Glutamatergic neuron (in vitro differentiated cells): Measurements from ENCODE around the gene TACC2. TPM values are rescaled to one million over a fixed set of nuclear protein-coding genes. Genes with fewer than 3 reads are reported as not detected.

Source experiments
- DNase-seq: peaks from one replicate; pipeline ENCODE4 v3.0.0; 2022
- H3K27ac Mint-ChIP-seq: one replicate; pipeline ENCODE4 v1.8.0; 2020; ENCODE audit warnings: mild to moderate bottlenecking, mixed read lengths, inconsistent platforms; ENCODE audit not compliant: unreplicated experiment
- H3K27me3 Mint-ChIP-seq: one replicate; pipeline ENCODE4 v1.8.0; 2020; ENCODE audit warnings: mild to moderate bottlenecking, moderate library complexity, mixed read lengths, inconsistent platforms; ENCODE audit not compliant: unreplicated experiment
- H3K36me3 Mint-ChIP-seq: one replicate; pipeline ENCODE4 v1.8.0; 2020; ENCODE audit warnings: mild to moderate bottlenecking, mixed read lengths, inconsistent platforms; ENCODE audit not compliant: unreplicated experiment
- H3K4me1 Mint-ChIP-seq: one replicate; pipeline ENCODE4 v1.8.0; 2020; ENCODE audit warnings: mild to moderate bottlenecking, low read depth, mixed read lengths, inconsistent platforms; ENCODE audit not compliant: unreplicated experiment
- H3K4me3 Mint-ChIP-seq: one replicate; pipeline ENCODE4 v1.8.0; 2020; ENCODE audit warnings: mild to moderate bottlenecking, mixed read lengths, inconsistent platforms; ENCODE audit not compliant: unreplicated experiment
- H3K9me3 Mint-ChIP-seq: one replicate; pipeline ENCODE4 v1.8.0; 2020; ENCODE audit warnings: mild to moderate bottlenecking, moderate library complexity, mixed read lengths, inconsistent platforms; ENCODE audit not compliant: unreplicated experiment
- total RNA-seq: library from RNA; stranded (reverse); fragmentation: NEBNext Ultra II Directional; extraction: Animal tissue kit (Norgen Biotek cat#: 25700); gene quantifications from one replicate; pipeline ENCODE4 v1.2.1, GENCODE V29; 2021; ENCODE audit not compliant: unreplicated experiment
- TF ChIP-seq, protein P1 (sequence below): fragments of 200-600 bp; sonication (generic); IDR thresholded peaks from one replicate; pipeline ENCODE4 v1.5.0; 2021; ENCODE audit not compliant: partially characterized antibody, unreplicated experiment

Gene TACC2
- total RNA-seq, 1 donor from 2014 or later, result 499 TPM

DNA sequence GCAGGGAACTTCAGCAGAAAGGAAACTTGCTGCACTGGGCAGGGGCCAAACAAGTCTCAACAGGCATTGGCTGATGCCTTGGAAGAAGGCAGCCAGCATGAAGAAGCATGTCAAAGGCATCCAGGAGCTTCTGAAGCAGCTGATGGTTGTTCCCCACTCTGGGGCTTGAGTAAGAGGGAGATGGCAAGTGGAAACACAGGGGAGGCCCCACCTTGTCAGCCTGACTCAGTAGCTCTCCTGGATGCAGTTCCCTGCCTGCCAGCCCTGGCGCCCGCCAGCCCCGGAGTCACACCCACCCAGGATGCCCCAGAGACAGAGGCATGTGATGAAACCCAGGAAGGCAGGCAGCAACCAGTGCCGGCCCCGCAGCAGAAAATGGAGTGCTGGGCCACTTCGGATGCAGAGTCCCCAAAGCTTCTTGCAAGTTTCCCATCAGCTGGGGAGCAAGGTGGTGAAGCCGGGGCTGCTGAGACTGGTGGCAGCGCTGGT is 96.5 kb downstream of the TACC2 start:
- Mint-ChIP-seq H3K36me3 (no peaks in the 10 kb centered on the region), H3K4me1 (peaks cover 2% of the 10 kb centered on the region), H3K27me3 (no peaks in the 10 kb centered on the region), H3K9me3 (no peaks in the 10 kb centered on the region), H3K27ac (no peak overlapping the region), H3K4me3 (no peak overlapping the region)
- TF ChIP-seq, protein P1, sequence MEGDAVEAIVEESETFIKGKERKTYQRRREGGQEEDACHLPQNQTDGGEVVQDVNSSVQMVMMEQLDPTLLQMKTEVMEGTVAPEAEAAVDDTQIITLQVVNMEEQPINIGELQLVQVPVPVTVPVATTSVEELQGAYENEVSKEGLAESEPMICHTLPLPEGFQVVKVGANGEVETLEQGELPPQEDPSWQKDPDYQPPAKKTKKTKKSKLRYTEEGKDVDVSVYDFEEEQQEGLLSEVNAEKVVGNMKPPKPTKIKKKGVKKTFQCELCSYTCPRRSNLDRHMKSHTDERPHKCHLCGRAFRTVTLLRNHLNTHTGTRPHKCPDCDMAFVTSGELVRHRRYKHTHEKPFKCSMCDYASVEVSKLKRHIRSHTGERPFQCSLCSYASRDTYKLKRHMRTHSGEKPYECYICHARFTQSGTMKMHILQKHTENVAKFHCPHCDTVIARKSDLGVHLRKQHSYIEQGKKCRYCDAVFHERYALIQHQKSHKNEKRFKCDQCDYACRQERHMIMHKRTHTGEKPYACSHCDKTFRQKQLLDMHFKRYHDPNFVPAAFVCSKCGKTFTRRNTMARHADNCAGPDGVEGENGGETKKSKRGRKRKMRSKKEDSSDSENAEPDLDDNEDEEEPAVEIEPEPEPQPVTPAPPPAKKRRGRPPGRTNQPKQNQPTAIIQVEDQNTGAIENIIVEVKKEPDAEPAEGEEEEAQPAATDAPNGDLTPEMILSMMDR, result no peak
- no peak for DNase-seq

DNA sequence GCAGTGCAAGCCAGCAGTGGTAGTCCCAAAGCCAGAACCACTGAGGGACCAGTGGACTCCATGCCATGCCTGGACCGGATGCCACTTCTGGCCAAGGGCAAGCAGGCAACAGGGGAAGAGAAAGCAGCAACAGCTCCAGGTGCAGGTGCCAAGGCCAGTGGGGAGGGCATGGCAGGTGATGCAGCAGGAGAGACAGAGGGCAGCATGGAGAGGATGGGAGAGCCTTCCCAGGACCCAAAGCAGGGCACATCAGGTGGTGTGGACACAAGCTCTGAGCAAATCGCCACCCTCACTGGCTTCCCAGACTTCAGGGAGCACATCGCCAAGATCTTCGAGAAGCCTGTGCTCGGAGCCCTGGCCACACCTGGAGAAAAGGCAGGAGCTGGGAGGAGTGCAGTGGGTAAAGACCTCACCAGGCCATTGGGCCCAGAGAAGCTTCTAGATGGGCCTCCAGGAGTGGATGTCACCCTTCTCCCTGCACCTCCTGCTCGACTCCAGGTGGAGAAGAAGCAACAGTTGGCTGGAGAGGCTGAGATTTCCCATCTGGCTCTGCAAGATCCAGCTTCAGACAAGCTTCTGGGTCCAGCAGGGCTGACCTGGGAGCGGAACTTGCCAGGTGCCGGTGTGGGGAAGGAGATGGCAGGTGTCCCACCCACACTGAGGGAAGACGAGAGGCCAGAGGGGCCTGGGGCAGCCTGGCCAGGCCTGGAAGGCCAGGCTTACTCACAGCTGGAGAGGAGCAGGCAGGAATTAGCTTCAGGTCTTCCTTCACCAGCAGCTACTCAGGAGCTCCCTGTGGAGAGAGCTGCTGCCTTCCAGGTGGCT is 97.7 kb downstream of the TACC2 start:
- no peak for DNase-seq
- H3K27ac Mint-ChIP-seq, result no peak overlapping the region
- no peaks in the 10 kb centered on the region for H3K9me3 Mint-ChIP-seq
- H3K27me3 Mint-ChIP-seq, result no peaks in the 10 kb centered on the region
- TF ChIP-seq, protein P1, result no peak
- H3K36me3 Mint-ChIP-seq, result no peaks in the 10 kb centered on the region
- H3K4me1 Mint-ChIP-seq, result peaks cover 2% of the 10 kb centered on the region
- no peak overlapping the region for H3K4me3 Mint-ChIP-seq

DNA sequence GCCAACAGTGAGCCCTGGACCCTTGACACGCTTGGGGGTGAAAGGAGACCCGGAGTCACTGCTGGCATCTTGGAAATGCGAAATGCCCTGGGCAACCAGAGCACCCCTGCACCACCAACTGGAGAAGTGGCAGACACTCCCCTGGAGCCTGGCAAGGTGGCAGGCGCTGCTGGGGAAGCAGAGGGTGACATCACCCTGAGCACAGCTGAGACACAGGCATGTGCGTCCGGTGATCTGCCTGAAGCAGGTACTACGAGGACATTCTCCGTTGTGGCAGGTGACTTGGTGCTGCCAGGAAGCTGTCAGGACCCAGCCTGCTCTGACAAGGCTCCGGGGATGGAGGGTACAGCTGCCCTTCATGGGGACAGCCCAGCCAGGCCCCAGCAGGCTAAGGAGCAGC is 98.5 kb downstream of the TACC2 start:
- Mint-ChIP-seq H3K27ac (no peak overlapping the region), H3K4me1 (peaks cover 2% of the 10 kb centered on the region), H3K36me3 (no peaks in the 10 kb centered on the region), H3K27me3 (no peaks in the 10 kb centered on the region), H3K4me3 (no peak overlapping the region), H3K9me3 (no peaks in the 10 kb centered on the region)
- DNase-seq, result no peak
- TF ChIP-seq, protein P1, result no peak

DNA sequence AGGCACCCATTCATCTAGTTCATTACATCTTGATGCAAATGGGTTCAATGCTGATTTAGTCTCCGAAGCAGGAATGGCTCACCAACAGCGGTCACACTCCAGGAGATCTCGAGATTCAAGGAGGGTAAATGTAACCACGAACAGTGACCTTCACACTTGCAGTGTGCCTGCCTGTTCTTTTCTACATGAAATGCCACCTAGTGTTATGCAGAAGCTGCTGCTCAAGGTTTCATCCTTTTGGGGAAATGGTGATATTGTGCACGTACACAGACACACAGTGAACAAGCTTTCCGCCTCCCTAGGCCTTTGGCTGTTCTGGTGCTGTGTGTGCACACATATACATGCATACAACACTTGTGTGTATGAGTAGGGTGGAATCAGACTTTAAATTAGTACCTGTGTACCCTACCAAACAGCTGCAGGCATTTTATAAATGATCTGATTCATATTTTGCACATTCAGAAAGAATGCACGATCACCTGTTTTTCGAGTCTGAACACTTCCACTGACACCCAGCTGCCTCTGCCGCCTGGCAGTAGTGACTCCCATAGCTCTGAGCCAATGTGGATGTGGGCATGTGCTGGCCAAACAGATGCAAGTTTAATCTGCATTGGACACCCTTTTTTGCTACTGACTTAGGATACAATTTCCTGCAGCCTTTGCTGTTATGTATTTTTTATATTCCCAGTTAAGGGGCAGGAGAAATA is 100.5 kb downstream of the TACC2 start:
- Mint-ChIP-seq H3K9me3 (no peaks in the 10 kb centered on the region), H3K36me3 (no peaks in the 10 kb centered on the region), H3K4me3 (no peak overlapping the region), H3K27ac (no peak overlapping the region), H3K4me1 (peaks cover 1% of the 10 kb centered on the region), H3K27me3 (no peaks in the 10 kb centered on the region)
- DNase-seq, result no peak
- TF ChIP-seq, protein P1, result no peak

DNA sequence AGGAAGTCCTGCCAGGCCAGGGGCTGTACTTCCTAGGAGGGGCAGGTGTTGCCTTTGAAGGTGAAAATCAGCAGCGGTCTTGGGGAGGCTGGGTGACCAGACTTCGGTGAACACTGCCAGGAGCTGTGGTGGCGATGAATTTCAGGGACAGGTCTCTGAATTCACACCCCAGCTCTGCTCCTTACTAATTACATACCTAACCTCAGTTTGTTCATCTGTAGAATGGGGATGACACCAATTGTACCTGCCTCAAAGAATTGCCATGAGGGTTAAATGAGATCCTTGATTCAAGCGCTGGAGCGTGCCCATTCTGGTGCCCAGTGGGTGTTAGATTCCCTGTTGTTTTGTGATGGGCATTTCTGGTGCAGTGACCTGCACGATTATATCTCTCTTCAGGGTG is 102.8 kb downstream of the TACC2 start:
- no peak overlapping the region for H3K27ac Mint-ChIP-seq
- no peaks in the 10 kb centered on the region for H3K9me3 Mint-ChIP-seq
- H3K4me3 Mint-ChIP-seq, result no peak overlapping the region
- H3K36me3 Mint-ChIP-seq, result no peaks in the 10 kb centered on the region
- no peak for DNase-seq
- no peaks in the 10 kb centered on the region for H3K27me3 Mint-ChIP-seq
- H3K4me1 Mint-ChIP-seq, result peaks cover 1% of the 10 kb centered on the region
- TF ChIP-seq, protein P1, result no peak
